GM18867 (cell line): ENCODE measurements around the gene LHX1.

Experiments
- ATAC-seq: cut with Tn5 transposase; IDR thresholded peaks from one replicate; pipeline ENCODE4 v1.9.1; 2021; ENCODE audit warnings: mild to moderate bottlenecking, moderate library complexity; ENCODE audit not compliant: unreplicated experiment

The LHX1 gene

GRCh38 chr17:36937001-36937958 lies at the start of gene LHX1:
Gene LHX1, plus strand, starts transcription at chr17:36937475. Its CDS starts 723 bp downstream, at chr17:36938198.
- no peak for ATAC-seq

- no peak for ATAC-seq
Observed at GRCh38 chr17:36888236-36888951, 48.9 kb upstream of the LHX1 start.

- no peak for ATAC-seq
Observed at GRCh38 chr17:36889770-36890349, 47.4 kb upstream of the LHX1 start.

- ATAC-seq, result no peak
Observed at GRCh38 chr17:36890398-36891168, 46.7 kb upstream of the LHX1 start.

DNA sequence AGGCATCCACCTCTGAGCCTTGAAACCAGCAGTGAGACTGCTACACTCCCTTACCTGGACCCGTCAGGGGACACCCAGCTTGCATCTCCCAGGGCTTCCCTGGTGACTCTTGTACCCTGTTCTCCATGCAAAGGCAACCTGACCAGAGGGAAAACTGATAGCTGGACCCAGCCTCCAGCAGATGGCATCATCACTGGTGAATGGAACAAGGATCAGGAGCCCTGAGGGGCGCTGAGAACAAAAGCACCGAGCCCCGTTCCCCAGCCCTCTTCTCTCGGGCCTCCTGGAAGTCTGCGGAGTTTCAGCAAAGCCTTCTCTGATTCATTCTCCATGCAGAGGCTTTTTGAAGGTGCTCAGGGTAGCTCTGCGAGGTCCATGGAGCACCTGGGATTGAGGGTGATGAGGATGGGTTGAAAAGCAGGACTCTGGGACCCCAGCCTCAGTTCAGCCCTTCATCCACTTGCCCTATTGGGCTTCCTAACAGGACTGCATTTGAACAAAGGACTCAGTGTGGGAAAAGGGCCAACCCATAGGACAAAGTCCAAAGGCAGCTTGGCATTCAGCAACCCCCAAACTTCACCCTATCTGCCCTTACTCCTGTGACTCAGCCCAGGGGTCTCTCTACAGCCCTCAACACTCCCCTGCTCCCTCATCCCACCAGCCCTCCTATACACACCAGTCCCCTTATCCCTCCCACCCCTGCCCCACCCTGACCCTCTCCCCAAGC lies 45.0 kb upstream of the LHX1 start:
- no peak for ATAC-seq

DNA sequence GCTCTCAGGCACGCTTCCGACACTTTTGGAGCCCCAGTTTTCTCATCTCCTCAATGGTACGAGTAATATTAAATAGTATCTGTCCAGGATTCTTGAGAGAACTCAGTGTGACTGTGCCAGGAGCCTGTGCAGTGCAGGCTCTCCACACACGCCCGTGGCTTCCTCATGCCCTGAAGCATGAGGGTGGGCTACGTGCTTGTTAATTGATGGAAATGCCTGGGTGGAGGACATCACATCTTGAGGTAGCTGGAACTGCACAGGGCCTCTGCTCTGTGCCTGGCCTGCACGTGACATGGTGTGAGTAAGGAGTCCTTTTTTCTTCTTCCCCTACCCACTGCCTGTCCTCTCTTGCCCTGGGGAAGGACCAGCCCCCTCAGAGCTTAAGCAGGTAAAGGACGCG lies 43.1 kb upstream of the LHX1 start:
- ATAC-seq, result no peak

- no peak for ATAC-seq
Observed at GRCh38 chr17:36894925-36895324, 42.4 kb upstream of the LHX1 start.

- no peak for ATAC-seq
Observed at GRCh38 chr17:36899250-36900159, 37.8 kb upstream of the LHX1 start.

DNA sequence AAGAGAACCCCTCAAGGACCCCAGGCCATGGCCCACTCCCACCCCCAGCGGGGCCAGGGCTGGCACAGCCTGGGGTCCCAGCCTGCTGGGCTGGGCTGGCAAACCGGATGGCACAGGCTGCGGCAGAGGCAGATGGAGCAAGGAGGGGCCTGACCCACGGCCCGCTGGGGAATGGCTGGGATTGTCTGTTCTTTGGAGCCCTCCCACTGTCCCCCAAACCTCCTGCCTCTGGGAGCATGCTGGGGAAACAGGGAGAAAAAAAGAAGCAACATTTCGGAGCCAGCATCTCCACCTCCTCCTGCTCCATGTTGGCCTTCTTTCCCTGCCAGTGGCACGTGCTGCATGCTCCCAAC lies 37.1 kb upstream of the LHX1 start:
- ATAC-seq, result no peak

- ATAC-seq, result no peak
Observed at GRCh38 chr17:36901506-36901905, 35.8 kb upstream of the LHX1 start.

- ATAC-seq, result no peak
Observed at GRCh38 chr17:36907407-36907806, 29.9 kb upstream of the LHX1 start.

- ATAC-seq, result no peak
Observed at GRCh38 chr17:36910513-36910912, 26.8 kb upstream of the LHX1 start.

DNA sequence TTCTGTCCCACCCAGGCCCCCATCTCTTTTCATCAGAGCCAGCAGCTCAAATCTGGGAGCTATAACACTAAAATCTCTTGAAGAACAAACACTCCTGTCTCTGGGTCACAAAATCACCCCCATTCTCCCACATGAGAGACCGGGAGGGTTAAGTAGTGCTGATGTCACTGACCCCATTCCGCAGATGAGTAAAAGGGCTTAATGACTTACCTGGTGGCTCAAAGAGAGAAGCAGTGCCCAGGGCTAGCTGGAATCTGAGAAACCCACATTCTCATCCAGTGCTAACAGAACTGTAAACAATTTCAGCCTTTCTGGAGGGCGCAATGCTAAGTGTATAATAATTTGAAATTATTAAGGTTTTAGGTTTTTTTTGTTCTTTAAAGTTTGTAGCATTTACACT lies 26.3 kb upstream of the LHX1 start:
- ATAC-seq, result no peak

DNA sequence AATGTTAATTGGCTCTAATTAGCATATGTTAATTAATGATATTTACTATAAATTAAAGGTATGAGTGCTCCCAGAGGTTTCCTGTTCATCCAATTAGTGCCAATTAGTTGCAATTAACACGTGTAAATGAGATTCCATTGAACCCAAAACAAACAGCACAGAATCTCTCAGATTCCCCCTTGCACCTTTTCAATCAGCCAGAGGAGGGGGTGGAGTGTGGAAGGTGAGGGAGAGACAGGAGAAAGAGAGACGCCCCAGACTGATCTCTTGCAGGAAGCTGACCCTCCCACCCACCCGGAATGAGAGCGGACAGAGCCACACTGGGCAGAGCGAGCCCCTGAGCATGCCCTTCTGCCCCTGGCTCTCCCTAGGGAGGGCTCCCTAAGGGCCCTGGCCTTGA lies 24.1 kb upstream of the LHX1 start:
- no peak for ATAC-seq

GRCh38 chr17:36918211-36918691 lies 19.0 kb upstream of the LHX1 start:
- ATAC-seq, result no peak

DNA sequence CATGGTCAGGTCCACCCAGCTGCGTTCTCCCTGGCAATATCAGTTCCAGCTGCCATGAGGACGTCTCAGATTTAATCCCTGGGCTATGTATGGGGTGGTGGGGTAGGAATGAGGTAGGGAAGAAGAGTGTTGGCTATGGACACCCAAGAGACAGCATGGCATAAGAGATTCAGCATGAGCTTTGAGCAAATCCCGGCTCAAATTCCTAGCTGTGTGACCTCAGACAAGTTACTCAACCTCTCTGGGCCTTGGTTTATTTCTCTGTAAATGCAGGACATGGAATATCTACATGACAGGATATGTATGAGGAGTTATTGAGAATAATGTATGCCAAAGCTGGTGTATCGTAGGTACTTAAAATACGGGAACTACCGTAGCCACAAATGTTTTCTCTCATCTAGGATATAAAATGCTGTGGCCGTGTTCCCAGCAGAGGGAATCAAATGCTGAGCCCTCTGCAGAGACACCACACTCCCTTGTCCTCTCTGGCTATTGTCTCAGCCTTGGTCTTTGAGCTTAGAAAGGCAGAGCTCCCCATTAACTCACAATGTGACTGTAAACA lies 17.8 kb upstream of the LHX1 start:
- no peak for ATAC-seq

GRCh38 chr17:36920032-36921005 lies 17.0 kb upstream of the LHX1 start:
- no peak for ATAC-seq
